Stimulated activated naive CD8-positive, alpha-beta T cell treated with anti-CD3 and anti-CD28 coated beads, Interleukin-15, amount 100 ng/mL, for 72 hours (primary cell): ENCODE data around the gene FOXP4.

Source experiments
- ATAC-seq: fragments of 150-1000 bp; cut with Tn5 transposase; 2 replicates; pipeline ENCODE4 v1.10.0; 2021; ENCODE audit warnings: mild to moderate bottlenecking, moderate library complexity
- DNase-seq, 2 donors: peaks; one replicate each; pipeline ENCODE4 v3.0.0; 2021 to 2022
- H3K27ac Mint-ChIP-seq, 2 donors: one replicate each; pipeline ENCODE4 v1.8.0; 2022; ENCODE audit warnings: mild to moderate bottlenecking in 2 of 2, mixed read lengths in 2 of 2, moderate library complexity in 2 of 2
- H3K27me3 Mint-ChIP-seq: one replicate; pipeline ENCODE4 v1.8.0; 2022; ENCODE audit warnings: mixed read lengths
- H3K4me1 Mint-ChIP-seq: one replicate; pipeline ENCODE4 v1.8.0; 2022; ENCODE audit warnings: mild to moderate bottlenecking, mixed read lengths
- H3K4me3 Mint-ChIP-seq, 2 donors: one replicate each; pipeline ENCODE4 v1.8.0; 2022; ENCODE audit warnings: mild to moderate bottlenecking in 2 of 2, mixed read lengths in 2 of 2, moderate library complexity in 1 of 2
- H3K9me3 Mint-ChIP-seq, 2 donors: one replicate each; pipeline ENCODE4 v1.8.0; 2022; ENCODE audit warnings: mixed read lengths in 2 of 2

Gene FOXP4

GRCh38 chr6:41512146-41512701 is 34.0 kb upstream of the FOXP4 start:
- DNase-seq (no peak), ATAC-seq (no peak)
- Mint-ChIP-seq H3K27me3 (peaks cover 32% of the 10 kb centered on the region), H3K9me3 (no peaks in the 10 kb centered on the region), H3K4me1 (no peaks in the 10 kb centered on the region), H3K4me3 (no peak overlapping the region), H3K27ac (no peak overlapping the region)

GRCh38 chr6:41515995-41516394 is 30.2 kb upstream of the FOXP4 start:
- ATAC-seq (no peak), DNase-seq (no peak)
- Mint-ChIP-seq H3K9me3 (no peaks in the 10 kb centered on the region), H3K27ac (no peak overlapping the region), H3K4me1 (no peaks in the 10 kb centered on the region), H3K4me3 (no peak overlapping the region), H3K27me3 (peaks cover 23% of the 10 kb centered on the region)

- no peaks in the 10 kb centered on the region for H3K4me1 Mint-ChIP-seq
- no peak overlapping the region for H3K27ac Mint-ChIP-seq
- H3K27me3 Mint-ChIP-seq, result peaks cover 41% of the 10 kb centered on the region
- ATAC-seq (no peak), DNase-seq (no peak)
- H3K4me3 Mint-ChIP-seq, result no peak overlapping the region
- no peaks in the 10 kb centered on the region for H3K9me3 Mint-ChIP-seq
Observed at GRCh38 chr6:41518118-41518517, 28.1 kb upstream of the FOXP4 start.

- Mint-ChIP-seq H3K4me1 (no peaks in the 10 kb centered on the region), H3K27me3 (peaks cover 53% of the 10 kb centered on the region), H3K9me3 (no peaks in the 10 kb centered on the region), H3K27ac (no peak overlapping the region), H3K4me3 (no peak overlapping the region)
- DNase-seq, result no peak
- no peak for ATAC-seq
Observed at GRCh38 chr6:41519305-41519744, 26.9 kb upstream of the FOXP4 start.

GRCh38 chr6:41519745-41520699 is 26.2 kb upstream of the FOXP4 start:
- H3K27ac Mint-ChIP-seq, result no peak overlapping the region
- no peak overlapping the region for H3K4me3 Mint-ChIP-seq
- peaks cover 59% of the 10 kb centered on the region for H3K27me3 Mint-ChIP-seq
- no peaks in the 10 kb centered on the region for H3K4me1 Mint-ChIP-seq
- H3K9me3 Mint-ChIP-seq, result no peaks in the 10 kb centered on the region
- DNase-seq (no peak), ATAC-seq (no peak)

GRCh38 chr6:41522780-41523548 is 23.2 kb upstream of the FOXP4 start:
- peaks cover 70% of the 10 kb centered on the region for H3K27me3 Mint-ChIP-seq
- ATAC-seq (no peak), DNase-seq (no peak)
- H3K9me3 Mint-ChIP-seq, result no peaks in the 10 kb centered on the region
- H3K4me3 Mint-ChIP-seq, result no peak overlapping the region
- H3K27ac Mint-ChIP-seq, result no peak overlapping the region
- H3K4me1 Mint-ChIP-seq, result no peaks in the 10 kb centered on the region

- H3K27me3 Mint-ChIP-seq, result peaks cover 81% of the 10 kb centered on the region
- no peak overlapping the region for H3K4me3 Mint-ChIP-seq
- DNase-seq, result no peak
- no peaks in the 10 kb centered on the region for H3K4me1 Mint-ChIP-seq
- H3K9me3 Mint-ChIP-seq, result no peaks in the 10 kb centered on the region
- ATAC-seq, result no peak
- H3K27ac Mint-ChIP-seq, result peak overlapping the region in 1 of 2 donors; percentile 14
Observed at GRCh38 chr6:41523915-41524633, 22.1 kb upstream of the FOXP4 start.

GRCh38 chr6:41524634-41525011 is 21.6 kb upstream of the FOXP4 start:
- peaks cover 86% of the 10 kb centered on the region for H3K27me3 Mint-ChIP-seq
- DNase-seq, result no peak
- H3K27ac Mint-ChIP-seq, result no peak overlapping the region
- ATAC-seq, result no peak
- no peaks in the 10 kb centered on the region for H3K4me1 Mint-ChIP-seq
- H3K9me3 Mint-ChIP-seq, result no peaks in the 10 kb centered on the region
- no peak overlapping the region for H3K4me3 Mint-ChIP-seq

GRCh38 chr6:41527721-41528408 is 18.3 kb upstream of the FOXP4 start:
- peaks cover 60% of the 10 kb centered on the region for H3K27me3 Mint-ChIP-seq
- DNase-seq, result no peak

GRCh38 chr6:41528409-41528963 is 17.7 kb upstream of the FOXP4 start:
- Mint-ChIP-seq H3K4me3 (no peak overlapping the region), H3K4me1 (peaks cover 31% of the 10 kb centered on the region), H3K9me3 (no peaks in the 10 kb centered on the region), H3K27ac (no peak overlapping the region), H3K27me3 (peaks cover 54% of the 10 kb centered on the region)
- ATAC-seq (no peak), DNase-seq (no peak)

More at GRCh38 chr6:41527721-41528408, 18.3 kb upstream of the FOXP4 start:
- Mint-ChIP-seq H3K4me3 (no peak overlapping the region), H3K27ac (no peak overlapping the region), H3K4me1 (peaks cover 25% of the 10 kb centered on the region), H3K9me3 (no peaks in the 10 kb centered on the region)
- ATAC-seq, result no peak

GRCh38 chr6:41529049-41529448 is 17.1 kb upstream of the FOXP4 start:
- Mint-ChIP-seq H3K27me3 (peaks cover 49% of the 10 kb centered on the region), H3K9me3 (no peaks in the 10 kb centered on the region), H3K4me1 (peaks cover 35% of the 10 kb centered on the region), H3K4me3 (no peak overlapping the region), H3K27ac (peak overlapping the region in 1 of 2 donors; percentile 60)
- ATAC-seq (no peak), DNase-seq (no peak)

- no peak for DNase-seq
- peaks cover 35% of the 10 kb centered on the region for H3K4me1 Mint-ChIP-seq
- H3K27ac Mint-ChIP-seq, result no peak overlapping the region
- ATAC-seq, result no peak
- no peak overlapping the region for H3K4me3 Mint-ChIP-seq
- H3K27me3 Mint-ChIP-seq, result peaks cover 39% of the 10 kb centered on the region
- no peaks in the 10 kb centered on the region for H3K9me3 Mint-ChIP-seq
Observed at GRCh38 chr6:41529970-41530369, 16.2 kb upstream of the FOXP4 start.

GRCh38 chr6:41530476-41530875 is 15.7 kb upstream of the FOXP4 start:
- no peak for ATAC-seq
- H3K4me1 Mint-ChIP-seq, result peaks cover 35% of the 10 kb centered on the region
- H3K27ac Mint-ChIP-seq, result peak overlapping the region in 1 of 2 donors; percentile 41
- peaks cover 42% of the 10 kb centered on the region for H3K27me3 Mint-ChIP-seq
- H3K9me3 Mint-ChIP-seq, result no peaks in the 10 kb centered on the region
- H3K4me3 Mint-ChIP-seq, result no peak overlapping the region
- DNase-seq, result no peak

GRCh38 chr6:41531016-41531415 is 15.2 kb upstream of the FOXP4 start:
- peaks cover 35% of the 10 kb centered on the region for H3K4me1 Mint-ChIP-seq
- no peaks in the 10 kb centered on the region for H3K9me3 Mint-ChIP-seq
- DNase-seq (no peak), ATAC-seq (no peak)
- peaks cover 48% of the 10 kb centered on the region for H3K27me3 Mint-ChIP-seq
- H3K27ac Mint-ChIP-seq, result peak overlapping the region in 1 of 2 donors; percentile 83
- H3K4me3 Mint-ChIP-seq, result peak overlapping the region; percentile 58 to 93
